ENCODE measurements around the gene TREH.
"Not testable (repeated sequence)": the region's sequence is repeated elsewhere in the genome, so short reads cannot be mapped to it uniquely, and the experiment has no call there.

Gene TREH

GRCh38 chr11:118691926-118692830 lies 12.7 kb upstream of the TREH start:
- no peak for TF ChIP-seq CTCF (IDR thresholded peaks at IDR 0.05; ENCODE audit: low read depth, low read length, missing control alignments)
- no peak for DNase-seq (ENCODE audit: extremely low read depth, low read depth)
- H3K4me3 ChIP-seq (replicated peaks; ENCODE audit: low read depth, low read length): no peak overlapping the region

GRCh38 chr11:118690553-118691304 lies 11.3 kb upstream of the TREH start:
- TF ChIP-seq CTCF (IDR thresholded peaks at IDR 0.05; ENCODE audit: low read depth, low read length, missing control alignments): no peak
- DNase-seq (ENCODE audit: extremely low read depth, low read depth): no peak
- no peak overlapping the region for H3K4me3 ChIP-seq (replicated peaks; ENCODE audit: low read depth, low read length)

- H3K4me3 ChIP-seq (replicated peaks; ENCODE audit: low read depth, low read length): peak overlapping the region; percentile 23
- peak; percentile 75 for DNase-seq (ENCODE audit: extremely low read depth, low read depth)
- peak; percentile 92 for TF ChIP-seq CTCF (IDR thresholded peaks at IDR 0.05; ENCODE audit: low read depth, low read length, missing control alignments)
Observed at GRCh38 chr11:118689852-118690552, 10.6 kb upstream of the TREH start.

GRCh38 chr11:118689503-118689851 lies 10.0 kb upstream of the TREH start:
- DNase-seq (ENCODE audit: extremely low read depth, low read depth): no peak
- TF ChIP-seq CTCF (IDR thresholded peaks at IDR 0.05; ENCODE audit: low read depth, low read length, missing control alignments): no peak
- no peak overlapping the region for H3K4me3 ChIP-seq (replicated peaks; ENCODE audit: low read depth, low read length)

- no peak for TF ChIP-seq CTCF (IDR thresholded peaks at IDR 0.05; ENCODE audit: low read depth, low read length, missing control alignments)
- no peak overlapping the region for H3K4me3 ChIP-seq (replicated peaks; ENCODE audit: low read depth, low read length)
- no peak for DNase-seq (ENCODE audit: extremely low read depth, low read depth)
Observed at GRCh38 chr11:118688851-118689502, 9.5 kb upstream of the TREH start.

- H3K4me3 ChIP-seq (replicated peaks; ENCODE audit: low read depth, low read length); DNase-seq (ENCODE audit: extremely low read depth, low read depth): not testable (repeated sequence)
Observed at GRCh38 chr11:118688339-118688738, 8.9 kb upstream of the TREH start.

Data from HFF-Myc (cell line).